GM23338 (cell line): ENCODE measurements around the gene GUCY1A2. TPM values are rescaled to one million over a fixed set of nuclear protein-coding genes. Genes with fewer than 3 reads are reported as not detected.

Source experiments
- ATAC-seq: fragments of 200-7000 bp; cut with Tn5 transposase; 3 replicates; pipeline ENCODE4 v1.9.1; 2020
- DNase-seq: peaks from one replicate; pipeline ENCODE4 v3.0.0-alpha.2; 2015; ENCODE audit warnings: low spot score
- H2AFZ ChIP-seq: fragments of 200-600 bp; sonication (generic); 2 replicates; pipeline ENCODE4 v1.8.0; 2016; ENCODE audit warnings: antibody characterized with exemption, mild to moderate bottlenecking, moderate library complexity
- H3F3A ChIP-seq: fragments of 200-600 bp; sonication (generic); replicated peaks from 2 replicates; pipeline ENCODE4 v1.8.0; 2017; ENCODE audit warnings: antibody characterized with exemption, mixed run types, low read depth
- H3K27ac ChIP-seq: fragments of 200-600 bp; sonication (generic); 2 replicates; pipeline ENCODE4 v1.6.1; 2016; ENCODE audit warnings: low read depth
- H3K27me3 ChIP-seq: fragments of 200-600 bp; sonication (generic); 2 replicates; pipeline ENCODE4 v1.8.0; 2016; ENCODE audit warnings: mild to moderate bottlenecking, mixed run types, moderate library complexity; ENCODE audit not compliant: insufficient read depth
- H3K36me3 ChIP-seq: fragments of 200-600 bp; sonication (generic); 2 replicates; pipeline ENCODE4 v1.8.0; 2016; ENCODE audit warnings: mild to moderate bottlenecking; ENCODE audit not compliant: insufficient read depth
- H3K4me1 ChIP-seq: fragments of 200-600 bp; sonication (generic); 2 replicates; pipeline ENCODE4 v1.8.0; 2016; ENCODE audit warnings: mild to moderate bottlenecking, moderate library complexity; ENCODE audit not compliant: insufficient read depth
- H3K4me2 ChIP-seq: fragments of 200-600 bp; sonication (generic); 2 replicates; pipeline ENCODE4 v1.7.1; 2017; ENCODE audit warnings: mixed run types
- H3K4me3 ChIP-seq: fragments of 200-600 bp; sonication (generic); 2 replicates; pipeline ENCODE4 v1.6.1; 2016; ENCODE audit warnings: mixed run types
- H3K79me2 ChIP-seq: fragments of 200-600 bp; sonication (generic); replicated peaks from 2 replicates; pipeline ENCODE4 v1.8.0; 2017; ENCODE audit warnings: mild to moderate bottlenecking; ENCODE audit not compliant: insufficient read depth
- H3K9me2 ChIP-seq: fragments of 200-600 bp; sonication (generic); 2 replicates; pipeline ENCODE4 v1.8.0; 2017; ENCODE audit not compliant: insufficient read depth
- H4K20me1 ChIP-seq: fragments of 200-600 bp; sonication (generic); replicated peaks from 2 replicates; pipeline ENCODE4 v1.8.0; 2017; ENCODE audit warnings: mild to moderate bottlenecking; ENCODE audit not compliant: insufficient read depth
- H3K27ac Mint-ChIP-seq: 2 replicates; pipeline ENCODE4 v1.8.0; 2020; ENCODE audit warnings: inconsistent platforms, mild to moderate bottlenecking, moderate library complexity, mixed read lengths
- H3K27me3 Mint-ChIP-seq: 3 replicates; pipeline ENCODE4 v1.8.0; 2022; ENCODE audit warnings: low read depth, mild to moderate bottlenecking, moderate library complexity, mixed read lengths, inconsistent platforms; ENCODE audit not compliant: insufficient read depth, poor library complexity
- H3K36me3 Mint-ChIP-seq: 3 replicates; pipeline ENCODE4 v1.8.0; 2021; ENCODE audit warnings: low read depth, mild to moderate bottlenecking, inconsistent platforms, moderate library complexity, mixed read lengths
- H3K4me1 Mint-ChIP-seq: 3 replicates; pipeline ENCODE4 v1.8.0; 2020; ENCODE audit warnings: mild to moderate bottlenecking, inconsistent platforms, mixed read lengths
- H3K4me3 Mint-ChIP-seq: 3 replicates; pipeline ENCODE4 v1.8.0; 2021; ENCODE audit warnings: moderate library complexity, mild to moderate bottlenecking, inconsistent platforms, mixed read lengths
- H3K9me3 Mint-ChIP-seq: 3 replicates; pipeline ENCODE4 v1.8.0; 2020; ENCODE audit warnings: moderate library complexity, mild to moderate bottlenecking, inconsistent platforms, mixed read lengths
- CREB1 ChIP-seq: fragments of 250-450 bp; sonication (Bioruptor Pico); IDR thresholded peaks from 2 replicates; pipeline ENCODE4 v1.5.0; 2020; ENCODE audit warnings: low read depth, mild to moderate bottlenecking, moderate library complexity
- CTCF ChIP-seq, 2 experiments: fragments of 200-600 bp in 1 of 2; sonication (generic) in 1 of 2; conservative IDR thresholded peaks; 2 replicates each; pipeline versions ENCODE4 v1.5.1 to v1.6.1; 2016 to 2017; ENCODE audit warnings: antibody characterized with exemption in 2 of 2, low read depth in 2 of 2, mild to moderate bottlenecking in 2 of 2, moderate library complexity in 1 of 2
- ETS1 ChIP-seq: IDR thresholded peaks from 2 replicates; pipeline ENCODE4 v1.6.1; 2016; ENCODE audit warnings: antibody characterized with exemption
- EZH2 ChIP-seq: fragments of 200-600 bp; sonication (generic); IDR thresholded peaks from one replicate; pipeline ENCODE4 v1.8.0; 2017; ENCODE audit warnings: antibody characterized with exemption, mild to moderate bottlenecking, low read depth; ENCODE audit not compliant: unreplicated experiment
- EZH2phosphoT487 ChIP-seq: fragments of 200-600 bp; sonication (generic); IDR thresholded peaks from one replicate; pipeline ENCODE4 v1.8.1; 2018; ENCODE audit warnings: antibody characterized with exemption; ENCODE audit not compliant: unreplicated experiment
- JUNB ChIP-seq: IDR thresholded peaks from one replicate; pipeline ENCODE4 v1.6.1; 2016; ENCODE audit warnings: antibody characterized with exemption; ENCODE audit not compliant: unreplicated experiment
- NANOG ChIP-seq: IDR thresholded peaks from 2 replicates; pipeline ENCODE4 v1.6.1; 2016; ENCODE audit warnings: antibody characterized with exemption, borderline replicate concordance
- POLR2AphosphoS5 ChIP-seq: IDR thresholded peaks from 2 replicates; pipeline ENCODE4 v1.6.1; 2016; ENCODE audit warnings: antibody characterized with exemption, low read depth
- REST ChIP-seq: IDR thresholded peaks from one replicate; pipeline ENCODE4 v1.6.1; 2018; ENCODE audit warnings: antibody characterized with exemption; ENCODE audit not compliant: unreplicated experiment
- STAT1 ChIP-seq: IDR thresholded peaks from one replicate; pipeline ENCODE4 v1.6.1; 2016; ENCODE audit warnings: antibody characterized with exemption; ENCODE audit not compliant: unreplicated experiment
- ZNF114 ChIP-seq: fragments of 250-450 bp; sonication (Bioruptor Pico); IDR thresholded peaks from 2 replicates; pipeline ENCODE4 v1.5.0; 2020; ENCODE audit warnings: mild to moderate bottlenecking, moderate library complexity
- ZNF331 ChIP-seq: fragments of 250-450 bp; sonication (Bioruptor Pico); IDR thresholded peaks from 2 replicates; pipeline ENCODE4 v1.5.0; 2020; ENCODE audit warnings: low read depth, mild to moderate bottlenecking, moderate library complexity
- ZNF462 ChIP-seq: fragments of 250-450 bp; sonication (Bioruptor Pico); IDR thresholded peaks from 2 replicates; pipeline ENCODE4 v1.5.0; 2020; ENCODE audit warnings: mild to moderate bottlenecking, moderate library complexity
- polyA plus RNA-seq: library from polyadenylated mRNA; unstranded; fragments of >200 nt; fragmentation: Nextera tagmentation; extraction: Ambion mirVana; gene quantifications from 2 replicates; pipeline ENCODE4 v1.2.1, GENCODE V29; 2016
- total RNA-seq: library from RNA; depleted of rRNA; stranded (reverse); fragments of >200 nt; shearing (Covaris generic); gene quantifications from 2 replicates; pipeline ENCODE4 v1.2.3, GENCODE V29; 2014

The GUCY1A2 gene
- total and polyA plus RNA-seq, 2 experiments from 2014 or later: 0.36 to 1.4 TPM

GRCh38 chr11:106625566-106625965 lies 392.7 kb downstream of the GUCY1A2 start:
- H2AFZ ChIP-seq: no peak overlapping the region
- H3K4me2 ChIP-seq: no peak overlapping the region
- H3K36me3 ChIP-seq: no peaks in the 10 kb centered on the region
- Mint-ChIP-seq H3K9me3 (peaks cover 9% of the 10 kb centered on the region), H3K27me3 (no peaks in the 10 kb centered on the region), H3K27ac (no peak overlapping the region), H3K4me3 (no peak overlapping the region), H3K36me3 (peaks cover 11% of the 10 kb centered on the region; the same call in 1 of the 3 replicates), H3K4me1 (peaks cover 2% of the 10 kb centered on the region; the same call in 1 of the 3 replicates)
- H3K4me3 ChIP-seq: no peak overlapping the region
- H3K79me2 ChIP-seq: no peaks in the 10 kb centered on the region
- no peaks in the 10 kb centered on the region; the same call in 1 of the 2 replicates for H3K9me2 ChIP-seq
- H3K27me3 ChIP-seq: no peaks in the 10 kb centered on the region
- ATAC-seq (no peak), DNase-seq (no peak)
- TF ChIP-seq STAT1: no peak
- no peak for TF ChIP-seq ZNF331 (CRISPR knock-in tag)
- TF ChIP-seq EZH2: no peak
- TF ChIP-seq ZNF114 (CRISPR knock-in tag): no peak
- TF ChIP-seq ETS1: no peak
- no peak for TF ChIP-seq REST
- no peak for TF ChIP-seq CREB1
- TF ChIP-seq JUNB: no peak
- TF ChIP-seq ZNF462 (CRISPR knock-in tag): no peak
- TF ChIP-seq EZH2phosphoT487: no peak
- TF ChIP-seq NANOG: no peak
- TF ChIP-seq CTCF (conservative IDR thresholded peaks at IDR 0.05; ENCODE audit: low read depth in 2 of 2): no peak
- TF ChIP-seq POLR2AphosphoS5: no peak
- no peak overlapping the region for H3K27ac ChIP-seq
- no peaks in the 10 kb centered on the region for H4K20me1 ChIP-seq
- no peaks in the 10 kb centered on the region for H3F3A ChIP-seq
- no peaks in the 10 kb centered on the region for H3K4me1 ChIP-seq
